HG02885 (cell line): ENCODE data around the gene PIK3R4.
A peak's percentile ranks its signal among the peaks of the same experiment; 100 is the strongest.

Experiments
- ATAC-seq: cut with Tn5 transposase; IDR thresholded peaks from one replicate; pipeline ENCODE4 v1.9.1; 2021; ENCODE audit warnings: mild to moderate bottlenecking; ENCODE audit not compliant: unreplicated experiment, poor library complexity

PIK3R4 gene

GRCh38 chr3:130746246-130747039 lies at the start of gene PIK3R4:
Gene PIK3R4, minus strand, starts transcription at chr3:130746829. Its CDS starts 1,611 bp downstream, at chr3:130745218.
- peak; percentile 96 for ATAC-seq

- ATAC-seq, result no peak
These were observed 48.8 kb upstream of the PIK3R4 start for GRCh38 chr3:130795396-130795795.

GRCh38 chr3:130792246-130792645 lies 45.6 kb upstream of the PIK3R4 start:
- no peak for ATAC-seq

- no peak for ATAC-seq
These were observed 43.2 kb upstream of the PIK3R4 start for GRCh38 chr3:130789782-130790322.

- no peak for ATAC-seq
These were observed 40.9 kb upstream of the PIK3R4 start for GRCh38 chr3:130787422-130788068.

- ATAC-seq, result no peak
These were observed 39.7 kb upstream of the PIK3R4 start for GRCh38 chr3:130786306-130786705.

- ATAC-seq, result no peak
These were observed 37.0 kb upstream of the PIK3R4 start for GRCh38 chr3:130783629-130784028.

- ATAC-seq, result peak; percentile 39
These were observed 32.9 kb upstream of the PIK3R4 start for GRCh38 chr3:130779486-130779885.

- ATAC-seq, result peak; percentile 93
These were observed 32.4 kb upstream of the PIK3R4 start for GRCh38 chr3:130779031-130779430.

- no peak for ATAC-seq
These were observed 26.7 kb upstream of the PIK3R4 start for GRCh38 chr3:130773366-130773765.

- no peak for ATAC-seq
These were observed 25.5 kb upstream of the PIK3R4 start for GRCh38 chr3:130772129-130772528.

GRCh38 chr3:130770644-130771043 lies 24.0 kb upstream of the PIK3R4 start:
- no peak for ATAC-seq

GRCh38 chr3:130761730-130762311 lies 15.2 kb upstream of the PIK3R4 start:
- ATAC-seq, result no peak

GRCh38 chr3:130760922-130761321 lies 14.3 kb upstream of the PIK3R4 start:
- ATAC-seq, result no peak

- ATAC-seq, result peak; percentile 73
These were observed 13.2 kb upstream of the PIK3R4 start for GRCh38 chr3:130759692-130760338.

GRCh38 chr3:130758624-130759369 lies 12.2 kb upstream of the PIK3R4 start:
- ATAC-seq, result no peak

GRCh38 chr3:130757611-130758150 lies 11.1 kb upstream of the PIK3R4 start:
- ATAC-seq, result no peak

- ATAC-seq, result no peak
These were observed 9.0 kb upstream of the PIK3R4 start for GRCh38 chr3:130755666-130756065.

- no peak for ATAC-seq
These were observed 2.4 kb upstream of the PIK3R4 start for GRCh38 chr3:130748981-130749380.

GRCh38 chr3:130748467-130748861 lies 1.8 kb upstream of the PIK3R4 start:
- no peak for ATAC-seq
